Urothelium cell line (cell line): ENCODE data around the gene HES4.

ENCODE experiments used
- DNase-seq: peaks from one replicate; pipeline ENCODE4 v3.0.0; 2011; ENCODE audit warnings: low spot score, mixed read lengths
- FAIRE-seq: peaks from 2 replicates; lab custom pipeline; 2011; peaks lifted over from hg19 to GRCh38; lab: Jason Lieb, UNC

HES4 gene

DNA sequence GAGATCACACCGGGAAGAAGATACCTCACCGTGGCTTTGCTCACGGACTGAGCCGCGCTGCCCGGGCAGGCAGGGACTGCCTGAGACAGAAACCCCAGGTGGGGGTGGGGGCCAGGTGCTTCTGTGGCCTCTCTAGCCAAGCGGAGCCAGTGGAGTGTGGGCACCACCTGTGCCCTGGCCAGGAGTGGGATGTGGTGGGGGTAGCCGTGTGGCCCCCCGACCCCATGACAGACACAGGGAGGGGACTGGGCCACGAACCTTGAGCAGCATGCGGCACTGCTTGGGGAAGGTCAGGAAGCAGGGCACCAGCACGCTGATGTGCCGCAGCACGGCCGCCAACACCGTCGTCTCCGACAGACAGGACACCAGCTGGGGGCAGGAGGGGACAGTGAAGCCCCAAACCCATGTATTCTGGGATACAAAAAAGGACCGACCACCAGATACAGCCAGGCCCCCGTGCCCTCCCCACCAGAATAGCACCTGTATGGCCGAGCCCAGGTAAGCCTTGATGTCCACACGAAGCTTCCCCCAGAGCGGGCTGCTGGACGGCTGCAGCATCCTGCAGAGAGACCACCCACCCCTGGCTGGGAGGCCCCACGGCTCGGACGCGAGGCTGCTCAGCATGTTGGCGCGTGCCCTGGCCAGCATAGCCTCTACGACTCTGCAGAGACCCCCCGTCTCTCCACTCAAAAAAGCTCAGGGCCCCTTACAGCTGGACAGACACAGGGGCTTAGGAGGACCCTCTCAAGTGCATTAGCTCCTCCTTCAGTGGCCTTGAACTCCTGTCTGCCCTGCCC, 46.2 kb downstream of the HES4 start:
- FAIRE-seq (no peak), DNase-seq (no peak)

DNA sequence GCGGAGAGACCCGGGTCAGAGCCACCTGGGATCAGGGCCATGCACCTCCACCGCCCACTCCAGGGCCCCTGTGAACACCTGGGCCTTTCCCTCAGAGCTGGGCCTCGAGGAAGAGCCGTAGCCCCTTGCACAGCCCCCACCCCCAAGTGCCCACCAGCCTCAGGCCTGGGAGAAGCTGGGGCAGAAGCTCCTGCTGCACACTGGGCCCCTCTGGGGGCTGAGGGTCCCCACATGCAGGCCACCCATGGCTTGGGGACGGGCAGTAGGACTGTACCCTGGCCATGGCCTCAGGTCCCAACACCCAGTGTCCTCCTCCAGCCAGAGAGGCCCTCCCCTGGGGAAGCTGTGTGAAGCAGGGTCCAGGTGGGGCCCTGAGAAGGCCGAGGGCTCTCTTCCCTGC, 47.3 kb downstream of the HES4 start:
- no peak for DNase-seq
- no peak for FAIRE-seq

DNA sequence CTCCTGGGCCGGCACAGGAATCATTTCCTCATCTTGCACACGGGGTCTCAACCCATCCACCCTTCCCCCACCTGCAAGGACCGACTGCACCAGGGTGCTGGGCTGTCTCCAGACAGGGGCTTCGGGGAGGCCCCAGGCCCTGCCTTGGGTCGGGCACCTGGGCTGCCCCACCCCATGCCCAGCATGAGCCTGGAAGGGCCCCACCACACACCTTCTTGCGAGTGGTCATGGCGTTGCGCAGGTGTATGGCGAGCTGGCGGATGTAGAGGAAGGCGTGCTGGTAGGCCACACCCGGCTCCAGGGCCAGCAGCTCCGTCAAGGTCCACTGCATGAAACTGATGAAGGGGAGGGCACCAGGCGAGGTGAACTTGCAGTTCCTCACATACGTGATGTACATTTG, 47.7 kb downstream of the HES4 start:
- no peak for FAIRE-seq
- DNase-seq: no peak

DNA sequence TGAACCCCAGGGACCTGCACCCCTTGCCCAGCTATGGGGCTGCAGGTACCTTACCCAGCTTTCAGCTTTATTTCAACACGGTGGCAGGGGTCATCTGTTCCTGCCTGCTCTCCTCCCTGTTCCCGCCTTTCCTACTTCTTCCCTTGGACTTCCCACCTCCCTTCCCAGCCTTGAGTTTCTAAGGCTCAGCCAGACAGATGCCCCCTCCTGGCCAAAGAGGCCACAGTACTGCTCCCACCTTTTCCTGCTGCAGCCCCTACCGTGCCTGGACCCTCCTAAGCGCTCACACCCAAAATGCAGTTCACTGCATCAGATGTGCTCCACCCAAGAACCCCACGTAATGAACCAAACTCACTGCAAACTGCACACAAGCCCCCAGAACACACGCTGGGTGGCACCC, 48.5 kb downstream of the HES4 start:
- no peak for FAIRE-seq
- no peak for DNase-seq

DNA sequence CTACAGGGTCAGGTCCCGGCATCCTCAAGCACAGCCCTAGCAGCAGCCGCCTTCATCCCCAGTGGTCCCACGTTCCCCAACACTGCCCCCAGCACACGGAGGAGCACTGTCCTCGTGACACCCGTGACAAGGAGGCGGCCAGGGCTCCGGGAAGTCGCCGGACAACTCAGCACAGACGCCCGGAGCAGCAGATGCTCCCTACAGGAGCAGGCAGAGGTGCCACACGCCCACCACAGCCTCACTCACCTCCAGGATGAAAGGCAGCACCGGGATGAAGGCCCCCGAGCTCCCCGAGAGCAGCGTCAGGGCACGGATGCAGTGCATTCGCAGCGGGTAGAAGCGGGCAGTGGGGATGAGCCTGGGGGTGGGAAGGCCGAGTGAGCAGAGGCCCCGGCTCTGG, 49.0 kb downstream of the HES4 start:
- FAIRE-seq (no peak), DNase-seq (no peak)

DNA sequence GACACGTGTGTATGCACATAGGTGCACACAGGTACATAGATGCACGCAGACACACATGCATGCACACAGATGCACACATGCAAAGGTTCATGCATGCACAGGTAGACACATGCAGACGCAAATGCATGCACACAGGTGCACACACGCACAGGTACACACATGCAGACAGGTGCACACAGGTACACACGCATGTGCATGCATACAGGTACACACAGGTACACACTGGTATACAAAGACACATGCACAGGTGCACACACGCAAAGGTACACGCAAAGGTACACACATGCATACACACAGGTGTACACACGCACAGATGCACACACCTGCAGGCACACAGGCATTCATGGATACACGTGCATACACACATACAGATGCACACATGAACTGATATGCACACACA, 49.6 kb downstream of the HES4 start:
- FAIRE-seq: no peak
- no peak for DNase-seq
